CD4-positive, alpha-beta T cell treated with Interleukin-6 for 4 hours (primary cell): ENCODE measurements around the gene CACNA1B.
"Not testable (repeated sequence)": the region's sequence is repeated elsewhere in the genome, so short reads cannot be mapped to it uniquely, and the experiment has no call there.

Experiments
- DNase-seq: peaks from one replicate; pipeline ENCODE4 v3.0.0-alpha.2; 2020; ENCODE audit warnings: mixed read lengths

Gene CACNA1B

DNA sequence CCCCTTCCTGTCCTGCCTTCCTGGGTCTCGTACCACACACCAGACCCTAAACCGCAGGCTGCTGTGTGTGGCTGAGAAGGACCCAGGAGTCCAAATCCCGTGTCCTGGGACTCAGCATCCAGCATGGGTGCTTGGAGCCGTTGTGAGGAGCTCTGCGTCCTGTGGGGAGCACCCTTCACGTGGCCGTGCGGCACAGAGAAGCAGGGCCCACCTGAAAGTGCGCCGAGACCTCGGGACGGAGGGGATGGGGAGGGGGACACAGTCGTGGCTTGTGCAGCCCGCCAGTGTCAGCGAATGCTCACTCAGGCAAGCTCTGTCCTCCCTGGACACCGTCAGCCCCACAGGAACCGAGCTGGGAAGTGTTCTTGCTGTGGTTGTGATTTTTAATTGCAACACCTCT, 244.6 kb downstream of the CACNA1B start:
- DNase-seq = no peak

DNA sequence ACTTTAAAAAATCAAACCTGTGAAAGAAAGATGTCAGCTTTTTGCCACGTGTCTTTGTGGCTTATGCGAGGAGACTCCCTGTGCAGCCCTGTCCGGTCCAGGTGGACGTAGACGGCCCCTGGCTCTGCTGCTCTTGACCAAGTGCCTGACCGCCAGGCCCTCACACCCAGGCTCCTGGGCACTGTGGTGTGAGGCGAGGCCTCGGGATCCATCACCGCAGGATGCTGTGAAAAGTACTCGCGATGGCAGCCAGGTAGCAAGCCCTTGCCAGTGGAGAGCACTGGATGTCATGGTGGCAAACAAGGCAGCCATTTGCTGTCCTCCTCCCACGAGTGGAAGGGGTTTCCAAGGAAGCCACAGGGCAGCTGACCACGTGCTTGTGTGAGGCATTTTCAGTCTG, 245.1 kb downstream of the CACNA1B start:
- DNase-seq = no peak

DNA sequence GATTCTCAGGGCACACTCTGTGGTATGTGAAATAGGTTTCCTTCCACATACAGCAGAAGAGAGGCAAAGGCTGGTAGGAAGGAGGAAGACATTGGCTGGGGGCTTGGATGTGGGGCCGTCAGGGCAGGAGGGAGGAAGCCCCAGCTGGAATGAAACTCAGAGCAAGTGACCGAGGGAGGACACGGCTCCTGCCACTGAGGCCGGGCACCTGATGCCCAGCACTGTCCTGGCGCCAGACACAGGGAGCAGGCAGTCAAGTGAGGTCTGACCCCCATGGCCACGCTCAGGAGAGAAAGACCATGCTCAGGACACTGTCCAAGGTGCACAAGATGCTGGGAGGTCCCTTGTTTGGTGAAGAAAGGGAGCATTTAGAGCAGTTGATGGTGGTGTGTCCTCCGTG, 245.5 kb downstream of the CACNA1B start:
- DNase-seq = no peak

DNA sequence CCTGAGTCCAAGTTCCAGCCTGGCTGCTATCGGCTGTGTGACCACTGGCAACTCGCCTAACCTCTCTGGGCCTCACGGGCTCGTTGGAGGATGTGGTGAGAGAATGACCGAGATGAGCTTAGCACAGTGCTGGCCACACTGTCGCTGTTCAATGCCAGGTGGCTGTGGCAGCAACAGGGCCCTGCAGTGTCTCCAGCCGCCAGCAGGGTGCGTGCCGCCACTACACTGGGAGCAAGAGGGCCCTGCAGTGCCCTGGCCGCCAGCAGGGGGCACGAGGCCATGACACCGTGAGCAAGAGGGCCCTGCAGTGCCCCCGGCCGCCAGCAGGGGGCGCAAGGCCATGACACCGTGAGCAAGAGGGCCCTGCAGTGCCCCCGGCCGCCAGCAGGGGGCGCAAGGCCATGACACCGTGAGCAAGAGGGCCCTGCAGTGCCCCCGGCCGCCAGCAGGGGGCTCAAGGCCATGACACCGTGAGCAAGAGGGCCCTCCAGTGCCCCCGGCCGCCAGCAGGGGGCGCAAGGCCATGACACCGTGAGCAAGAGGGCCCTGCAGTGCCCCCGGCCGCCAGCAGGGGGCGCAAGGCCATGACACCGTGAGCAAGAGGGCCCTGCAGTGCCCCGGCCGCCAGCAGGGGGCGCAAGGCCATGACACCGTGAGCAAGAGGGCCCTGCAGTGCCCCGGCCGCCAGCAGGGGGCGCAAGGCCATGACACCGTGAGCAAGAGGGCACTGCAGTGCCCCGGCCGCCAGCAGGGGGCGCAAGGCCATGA, 248.7 kb downstream of the CACNA1B start:
- not testable (repeated sequence) for DNase-seq

DNA sequence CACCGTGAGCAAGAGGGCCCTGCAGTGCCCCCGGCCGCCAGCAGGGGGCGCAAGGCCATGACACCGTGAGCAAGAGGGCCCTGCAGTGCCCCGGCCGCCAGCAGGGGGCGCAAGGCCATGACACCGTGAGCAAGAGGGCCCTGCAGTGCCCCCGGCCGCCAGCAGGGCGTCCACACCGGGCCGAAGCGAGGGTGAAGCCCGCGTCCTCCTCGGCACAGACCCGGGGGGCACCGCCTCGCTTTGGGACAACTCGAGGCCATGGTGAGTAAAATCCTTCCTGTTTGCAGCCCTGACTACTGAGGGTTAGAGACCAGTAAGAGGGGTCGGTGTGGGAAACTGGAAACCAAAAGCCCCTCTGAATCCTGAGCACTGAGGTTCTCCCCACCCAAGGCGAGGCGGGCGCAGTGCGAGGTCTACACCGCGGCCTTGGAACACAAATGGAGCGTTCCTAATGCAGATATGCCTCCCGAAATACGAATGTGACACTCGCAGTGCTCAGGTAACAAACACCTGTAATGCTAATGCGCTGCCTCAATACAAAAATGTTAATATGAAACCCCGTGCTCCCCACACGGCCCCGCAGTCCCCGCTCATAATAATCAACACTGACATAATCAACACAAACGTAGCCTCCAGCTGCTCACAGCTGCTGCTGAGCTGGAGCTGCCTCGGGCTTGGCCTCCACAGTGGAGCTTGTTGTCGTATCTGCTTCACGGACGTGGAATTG, 249.4 kb downstream of the CACNA1B start:
- DNase-seq = not testable (repeated sequence)

DNA sequence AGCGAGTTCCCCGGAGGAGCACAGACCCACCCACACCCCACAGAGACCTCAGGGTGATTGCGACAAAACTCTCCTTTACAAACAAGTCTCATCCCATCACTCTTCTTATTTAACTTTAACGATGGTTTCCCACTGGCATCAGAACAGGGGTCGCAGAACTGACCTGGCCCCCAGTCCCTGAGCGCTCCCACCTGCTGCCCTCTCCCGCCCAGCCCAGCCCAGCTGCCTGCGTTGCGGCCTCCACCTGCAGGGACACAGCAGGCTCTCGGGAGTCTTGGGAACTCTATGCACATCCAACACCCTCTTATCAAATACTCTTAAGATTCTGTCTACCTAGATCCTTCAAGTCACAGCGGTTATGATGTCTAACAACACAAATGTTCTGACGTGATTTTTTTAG, 250.4 kb downstream of the CACNA1B start:
- not testable (repeated sequence) for DNase-seq

DNA sequence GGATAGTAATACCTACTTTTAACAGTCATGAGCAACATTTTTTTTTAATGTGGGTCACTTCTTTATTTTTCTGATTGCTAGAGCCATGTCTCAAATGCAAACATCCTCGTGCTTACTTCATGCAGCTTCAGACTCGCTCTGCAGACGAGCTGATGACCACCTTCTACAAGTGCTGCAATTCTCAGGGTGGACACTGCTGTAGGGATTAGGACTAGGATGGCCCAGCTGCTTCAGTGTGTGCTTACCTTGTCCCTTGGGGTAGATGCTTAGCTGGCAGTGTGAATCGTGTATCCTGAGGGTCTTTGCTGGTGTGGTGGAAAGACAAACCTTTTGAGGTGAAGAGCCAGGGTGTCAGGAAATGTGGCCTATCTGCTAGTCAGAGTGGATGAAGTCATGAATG, 251.7 kb downstream of the CACNA1B start:
- DNase-seq = not testable (repeated sequence)

DNA sequence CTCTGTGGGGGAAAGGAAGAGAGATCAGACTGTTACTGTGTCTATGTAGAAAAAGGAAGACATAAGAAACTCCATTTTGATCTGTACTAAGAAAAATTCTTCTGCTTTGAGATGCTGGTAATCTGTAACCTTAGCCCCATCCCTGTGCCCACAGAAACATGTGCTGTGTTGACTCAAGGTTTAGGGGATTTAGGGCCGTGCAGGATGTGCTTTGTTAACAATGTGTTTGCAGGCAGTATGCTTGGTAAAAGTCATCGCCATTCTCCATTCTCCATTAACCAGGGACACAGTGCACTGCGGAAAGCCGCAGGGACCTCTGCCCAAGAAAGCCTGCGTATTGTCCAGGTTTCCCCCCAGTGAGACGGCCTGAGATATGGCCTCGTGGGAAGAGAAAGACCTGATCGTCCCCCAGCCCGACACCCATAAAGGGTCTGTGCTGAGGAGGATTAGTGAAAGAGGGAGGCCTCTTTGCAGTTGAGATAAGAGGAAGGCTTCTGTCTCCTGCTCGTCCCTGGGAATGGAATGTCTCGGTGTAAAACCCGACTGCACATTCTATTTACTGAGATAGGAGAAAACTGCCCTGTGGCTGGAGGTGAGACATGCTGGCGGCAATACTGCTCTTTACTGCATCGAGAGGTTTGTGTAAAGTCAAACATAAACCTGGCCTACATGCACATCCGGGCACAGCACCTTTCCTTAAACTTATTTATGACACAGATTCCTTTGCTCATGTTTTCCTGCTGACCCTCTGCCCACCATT, 255.5 kb downstream of the CACNA1B start:
- not testable (repeated sequence) for DNase-seq

DNA sequence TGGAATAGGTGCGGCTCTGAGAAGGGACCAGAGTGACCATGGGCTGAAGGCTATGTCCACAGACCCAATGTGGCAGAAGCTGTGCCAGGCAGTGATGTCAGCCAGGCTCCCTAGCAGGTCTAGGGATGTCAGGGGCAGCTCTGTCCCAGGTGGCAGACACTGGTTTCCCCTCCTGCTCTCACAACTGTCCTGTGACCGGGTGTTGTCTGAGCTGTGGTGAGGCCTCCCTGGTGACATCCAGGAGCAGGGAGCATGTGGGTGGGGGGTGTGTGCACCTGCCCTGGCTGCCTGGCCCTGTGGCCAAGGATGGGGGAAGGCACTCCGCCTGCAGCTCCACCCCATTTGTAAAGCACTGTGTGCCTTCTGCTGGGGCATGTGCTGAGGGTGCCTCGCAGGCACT, 257.0 kb downstream of the CACNA1B start:
- DNase-seq = not testable (repeated sequence)

DNA sequence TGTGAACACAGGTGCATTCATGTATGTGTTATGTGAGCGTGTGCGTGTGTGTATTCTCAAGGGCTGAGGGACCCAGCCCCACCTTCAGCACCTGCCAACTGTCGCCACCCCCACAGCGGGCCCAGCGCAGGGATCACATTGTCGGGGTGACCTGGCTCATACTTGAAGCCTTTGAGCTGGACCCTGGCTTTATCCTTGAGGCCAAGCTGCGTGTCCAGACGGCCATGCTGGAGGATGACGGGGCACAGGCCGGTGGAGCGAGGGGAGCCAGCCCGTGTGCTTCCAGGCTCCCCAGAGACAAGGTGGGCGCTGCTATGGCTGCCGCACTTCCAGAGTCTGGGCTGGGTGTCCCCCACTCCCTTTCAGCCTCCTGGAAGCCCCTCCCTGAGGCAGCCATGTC, 261.5 kb downstream of the CACNA1B start:
- DNase-seq = not testable (repeated sequence)

DNA sequence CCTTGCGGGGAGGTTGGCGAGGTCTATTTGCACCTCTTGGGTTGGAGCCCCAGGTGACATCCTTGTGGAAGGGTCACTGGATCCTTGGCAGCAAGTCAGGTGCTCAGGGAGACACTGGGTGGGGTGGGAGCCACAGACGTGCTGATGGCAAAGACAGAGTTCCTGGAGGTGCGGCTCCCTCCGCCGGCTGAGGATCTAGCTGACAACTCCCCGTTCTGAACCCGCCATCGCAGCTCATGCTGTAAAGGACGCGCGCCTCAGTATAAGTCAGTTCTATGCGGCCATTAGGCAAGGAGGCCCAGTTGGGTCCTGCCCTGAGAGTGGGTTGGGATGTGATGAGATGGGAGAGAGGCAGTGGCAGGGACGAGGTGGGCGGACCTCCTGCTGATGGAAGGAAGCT, 263.4 kb downstream of the CACNA1B start:
- not testable (repeated sequence) for DNase-seq

DNA sequence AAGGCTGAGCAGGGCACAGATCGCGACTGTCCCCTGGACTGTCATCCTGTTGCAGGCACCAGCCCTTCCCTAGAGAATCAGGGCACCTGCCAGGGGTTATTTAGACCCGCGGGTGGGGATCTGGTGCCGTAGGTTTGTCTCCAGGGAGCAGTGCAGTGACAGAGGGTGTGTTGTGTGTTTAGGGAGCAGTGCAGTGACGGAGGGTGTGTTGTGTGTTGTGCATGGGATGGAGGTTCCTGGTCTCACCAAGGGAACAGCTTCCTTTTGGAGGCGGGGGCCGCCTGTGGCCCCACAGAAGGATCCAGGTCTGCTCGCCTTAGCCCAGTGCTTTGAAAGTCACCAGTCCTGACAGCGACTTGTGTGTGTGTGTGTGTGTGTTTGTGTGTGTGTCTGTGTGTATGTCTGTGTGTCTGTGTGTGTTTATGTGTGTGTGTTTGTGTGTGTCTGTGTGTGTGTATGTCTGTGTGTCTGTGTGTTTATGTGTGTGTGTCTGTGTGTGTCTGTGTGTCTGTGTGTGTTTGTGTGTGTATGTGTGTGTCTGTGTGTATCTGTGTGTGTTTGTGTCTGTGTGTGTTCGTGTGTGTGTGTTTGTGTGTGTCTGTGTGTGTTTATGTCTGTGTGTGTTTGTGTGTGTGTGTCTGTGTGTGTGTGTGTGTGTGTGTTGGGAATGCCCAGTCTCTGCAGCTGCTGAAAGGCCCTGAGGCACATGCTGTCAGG, 265.1 kb downstream of the CACNA1B start:
- not testable (repeated sequence) for DNase-seq

DNA sequence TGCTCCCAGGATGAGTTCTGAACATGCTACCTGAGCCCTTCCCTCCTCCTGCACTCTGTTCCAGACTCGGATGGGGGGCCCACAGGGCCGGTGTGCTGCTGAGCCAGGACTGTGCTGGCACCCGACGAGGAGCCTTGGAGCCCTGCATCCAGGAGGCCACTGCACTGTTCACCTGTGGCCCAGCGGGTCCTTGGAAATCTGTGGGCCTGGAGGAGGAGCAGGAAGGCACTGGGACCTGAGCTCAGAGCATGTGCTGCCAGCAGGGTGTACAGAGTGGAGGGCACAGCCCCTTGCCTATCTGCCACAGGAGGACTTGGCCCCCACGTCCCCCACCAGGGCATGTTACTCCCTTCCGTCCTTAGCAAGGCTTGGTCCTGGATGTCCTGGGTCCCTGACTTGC, 265.9 kb downstream of the CACNA1B start:
- DNase-seq = not testable (repeated sequence)

DNA sequence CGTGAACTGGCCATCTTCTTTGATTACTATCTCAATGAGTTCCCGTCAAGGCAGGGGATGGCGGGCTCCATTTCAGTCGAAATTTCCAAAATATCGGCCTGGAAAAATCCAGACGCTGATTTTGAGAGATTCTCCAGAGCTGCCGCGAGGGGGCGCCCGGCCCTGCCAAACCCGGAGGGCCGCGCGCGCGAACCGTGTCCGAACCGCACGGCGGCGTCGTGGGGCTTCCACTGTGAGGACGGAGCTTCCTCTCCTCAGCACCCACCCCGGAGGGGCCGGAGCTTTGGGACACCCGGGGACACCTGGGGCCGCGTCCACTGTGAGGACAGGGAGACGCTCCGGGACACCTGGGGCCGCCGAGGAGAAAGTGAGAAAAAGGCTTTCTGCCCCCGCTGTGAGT, 270.0 kb downstream of the CACNA1B start:
- DNase-seq = peak; percentile 41

DNA sequence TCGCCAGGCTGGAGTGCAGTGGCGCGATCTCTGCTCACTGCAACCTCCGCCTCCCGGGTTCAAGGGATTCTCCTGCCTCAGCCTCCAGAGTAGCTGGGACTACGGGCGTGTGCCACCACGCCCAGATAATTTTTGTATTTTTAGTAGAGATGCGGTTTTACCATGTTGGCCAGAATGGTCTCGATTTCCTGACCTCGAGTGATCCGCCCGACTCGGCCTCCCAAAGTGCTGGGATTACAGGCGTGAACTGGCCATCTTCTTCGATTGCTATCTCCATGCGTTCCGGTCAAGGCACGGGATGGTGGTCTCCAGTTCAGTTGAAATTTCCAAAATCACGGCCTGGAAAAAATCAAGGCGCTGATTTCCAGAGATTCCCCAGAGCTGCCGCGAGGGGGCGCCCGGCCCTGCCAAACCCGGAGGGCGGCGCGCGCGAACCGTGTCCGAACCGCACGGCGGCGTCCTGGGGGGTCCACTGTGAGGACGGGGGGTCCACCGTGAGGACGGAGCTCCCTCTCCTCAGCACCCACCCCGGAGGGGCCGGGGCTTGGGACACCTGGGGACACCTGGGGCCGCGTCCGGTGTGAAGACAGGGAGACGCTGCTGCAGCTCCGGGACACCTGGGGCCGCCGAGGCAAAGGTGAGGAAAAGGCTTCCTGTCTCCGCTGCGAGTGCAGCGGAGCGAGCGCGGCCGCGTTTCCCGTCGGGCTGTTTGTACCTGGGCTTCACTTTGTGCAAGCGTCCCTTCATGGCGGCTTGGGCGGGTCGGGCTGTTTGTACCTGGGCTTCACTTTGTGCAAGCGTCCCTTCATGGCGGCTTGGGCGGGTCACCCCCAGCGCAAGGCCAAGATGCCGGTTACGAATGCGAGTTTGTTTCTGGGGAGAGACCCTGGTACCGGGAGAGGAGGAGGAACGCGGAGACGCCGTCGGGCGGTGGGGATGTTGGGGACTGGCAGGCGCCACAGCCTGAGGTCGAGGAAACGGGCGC, 272.4 kb downstream of the CACNA1B start:
- peak; percentile 58 for DNase-seq

DNA sequence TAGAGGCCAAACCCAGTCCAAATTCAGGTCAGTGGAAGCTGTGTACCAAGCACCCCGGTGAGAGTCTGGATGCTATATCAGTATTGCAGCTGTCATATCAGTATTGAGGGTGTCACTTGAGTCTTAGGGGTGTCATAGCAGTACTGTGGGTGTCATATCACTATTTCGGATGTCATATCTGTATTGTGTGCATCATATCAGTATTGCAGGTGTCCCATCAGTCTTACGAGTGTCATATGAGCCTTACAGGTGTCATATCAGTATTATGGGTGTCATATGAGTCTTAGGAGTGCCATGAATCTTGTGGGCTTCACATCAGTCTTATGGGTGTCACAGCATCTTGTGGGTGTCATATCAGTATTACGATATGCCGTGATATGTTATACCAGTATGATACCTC, 278.2 kb downstream of the CACNA1B start:
- DNase-seq = not testable (repeated sequence)

DNA sequence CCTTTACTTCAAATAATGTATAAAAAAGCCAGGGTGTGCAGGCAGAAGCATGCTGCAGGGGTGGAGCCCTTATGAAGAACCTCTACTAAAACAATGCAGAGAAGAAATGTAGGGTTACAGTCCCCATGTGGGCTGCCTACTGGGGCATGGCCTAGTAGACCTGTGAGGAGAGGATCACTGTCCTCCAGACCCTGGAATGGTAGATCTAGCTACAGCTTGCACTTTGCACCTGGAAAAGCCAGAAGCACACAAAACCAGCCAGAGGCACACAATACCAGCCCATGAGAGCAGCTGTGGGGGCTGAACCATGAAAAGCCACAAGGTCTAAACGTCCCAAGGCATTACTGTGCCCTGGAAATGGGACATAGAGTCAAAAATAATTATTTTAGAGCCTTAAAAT, 289.2 kb downstream of the CACNA1B start:
- DNase-seq = not testable (repeated sequence)
